ENCODE data around the gene NFATC1.

Gene NFATC1

GRCh38 chr18:79471046-79471445 is 75.3 kb downstream of the NFATC1 start:
- DNase-seq (no peak), ATAC-seq (ENCODE audit: insufficient read depth, low read depth) (no peak)
- TF ChIP-seq EZH2 (IDR thresholded peaks at IDR 0.05; ENCODE audit: borderline replicate concordance, low read depth, low read length, severe bottlenecking) = no peak
- no peak for TF ChIP-seq CTCF (IDR thresholded peaks at IDR 0.05; ENCODE audit: borderline replicate concordance, extremely low read depth, low read length, poor library complexity, severe bottlenecking)
- Histone ChIP-seq H3K4me3 (ENCODE audit: low read depth in 1 of 2, low read length in 2 of 2) (no peak overlapping the region), H3K27ac (ENCODE audit: low read length) (no peak overlapping the region), H3K36me3 (ENCODE audit: insufficient read depth, low read length) (peaks cover 15% of the 10 kb centered on the region), H4K20me1 (ENCODE audit: insufficient read depth, low read length) (no peaks in the 10 kb centered on the region; the same call in 1 of the 2 replicates), H3K9ac (ENCODE audit: low read depth, low read length) (no peak overlapping the region), H3K4me1 (ENCODE audit: insufficient read depth, low read length) (no peaks in the 10 kb centered on the region), H3K79me2 (ENCODE audit: insufficient read depth, low read length) (no peaks in the 10 kb centered on the region), H3K9me3 (ENCODE audit: insufficient read depth, low read length, severe bottlenecking) (no peaks in the 10 kb centered on the region), H2AFZ (ENCODE audit: low read depth, low read length) (no peak overlapping the region), H3K27me3 (ENCODE audit: insufficient read depth, low read length, poor library complexity) (no peaks in the 10 kb centered on the region), H3K4me2 (ENCODE audit: insufficient read depth, low read length) (no peak overlapping the region)

DNA sequence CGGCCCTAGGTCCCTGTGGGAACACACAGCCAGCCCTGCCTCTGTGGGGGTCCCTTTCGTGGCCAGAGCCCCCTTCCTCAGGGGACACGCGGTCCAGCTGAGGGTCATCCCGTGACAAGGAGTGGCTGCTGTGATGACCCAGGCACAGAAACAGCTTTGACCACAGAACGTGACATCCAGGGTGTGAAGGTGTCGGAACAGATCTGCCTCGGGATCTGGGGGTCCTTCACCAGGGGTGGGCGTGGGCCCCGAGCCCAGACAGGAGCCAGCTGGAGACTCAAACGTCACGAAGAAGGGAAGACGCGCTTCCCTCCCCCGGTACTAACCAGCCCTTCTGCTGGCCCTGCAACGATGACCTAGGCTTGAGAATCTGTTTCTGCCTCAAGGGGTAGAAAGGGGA is 75.9 kb downstream of the NFATC1 start:
- Histone ChIP-seq H3K9me3 (ENCODE audit: insufficient read depth, low read length, severe bottlenecking) (no peaks in the 10 kb centered on the region), H4K20me1 (ENCODE audit: insufficient read depth, low read length) (no peaks in the 10 kb centered on the region; the same call in 1 of the 2 replicates), H3K4me2 (ENCODE audit: insufficient read depth, low read length) (no peak overlapping the region), H3K27me3 (ENCODE audit: insufficient read depth, low read length, poor library complexity) (no peaks in the 10 kb centered on the region), H2AFZ (ENCODE audit: low read depth, low read length) (no peak overlapping the region), H3K36me3 (ENCODE audit: insufficient read depth, low read length) (peaks cover 15% of the 10 kb centered on the region), H3K79me2 (ENCODE audit: insufficient read depth, low read length) (no peaks in the 10 kb centered on the region), H3K9ac (ENCODE audit: low read depth, low read length) (no peak overlapping the region), H3K27ac (ENCODE audit: low read length) (no peak overlapping the region), H3K4me3 (ENCODE audit: low read depth in 1 of 2, low read length in 2 of 2) (no peak overlapping the region), H3K4me1 (ENCODE audit: insufficient read depth, low read length) (no peaks in the 10 kb centered on the region)
- TF ChIP-seq CTCF (IDR thresholded peaks at IDR 0.05; ENCODE audit: borderline replicate concordance, extremely low read depth, low read length, poor library complexity, severe bottlenecking) (no peak), EZH2 (IDR thresholded peaks at IDR 0.05; ENCODE audit: borderline replicate concordance, low read depth, low read length, severe bottlenecking) (no peak)
- DNase-seq (no peak), ATAC-seq (ENCODE audit: insufficient read depth, low read depth) (no peak)

DNA sequence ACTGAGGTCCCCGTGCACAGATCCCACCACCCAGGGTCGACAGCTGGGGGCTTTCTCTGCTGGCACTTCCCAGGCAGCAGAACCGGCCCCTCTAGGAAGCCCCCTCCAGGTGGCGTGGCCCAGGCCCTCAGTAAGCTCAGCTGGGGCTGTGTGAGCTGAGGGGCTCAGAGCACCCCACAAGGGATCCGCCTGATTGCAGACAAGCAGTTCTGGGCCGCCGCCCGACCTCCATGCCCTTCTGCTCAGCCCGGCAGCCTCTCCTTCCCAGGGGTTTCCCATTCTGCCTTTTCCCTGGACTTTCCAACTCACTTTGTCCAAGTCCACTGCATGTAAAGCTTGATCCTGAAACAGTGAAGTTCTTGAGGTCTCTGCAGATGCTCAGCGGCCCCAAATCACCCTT is 76.4 kb downstream of the NFATC1 start:
- DNase-seq (no peak), ATAC-seq (ENCODE audit: insufficient read depth, low read depth) (no peak)
- Histone ChIP-seq H3K9me3 (ENCODE audit: insufficient read depth, low read length, severe bottlenecking) (no peaks in the 10 kb centered on the region), H3K4me2 (ENCODE audit: insufficient read depth, low read length) (no peak overlapping the region), H3K27me3 (ENCODE audit: insufficient read depth, low read length, poor library complexity) (no peaks in the 10 kb centered on the region), H3K9ac (ENCODE audit: low read depth, low read length) (no peak overlapping the region), H3K79me2 (ENCODE audit: insufficient read depth, low read length) (no peaks in the 10 kb centered on the region), H3K27ac (ENCODE audit: low read length) (no peak overlapping the region), H4K20me1 (ENCODE audit: insufficient read depth, low read length) (no peaks in the 10 kb centered on the region; the same call in 1 of the 2 replicates), H3K4me1 (ENCODE audit: insufficient read depth, low read length) (no peaks in the 10 kb centered on the region), H3K4me3 (ENCODE audit: low read depth in 1 of 2, low read length in 2 of 2) (no peak overlapping the region), H2AFZ (ENCODE audit: low read depth, low read length) (no peak overlapping the region), H3K36me3 (ENCODE audit: insufficient read depth, low read length) (peaks cover 15% of the 10 kb centered on the region)
- no peak for TF ChIP-seq CTCF (IDR thresholded peaks at IDR 0.05; ENCODE audit: borderline replicate concordance, extremely low read depth, low read length, poor library complexity, severe bottlenecking)
- no peak for TF ChIP-seq EZH2 (IDR thresholded peaks at IDR 0.05; ENCODE audit: borderline replicate concordance, low read depth, low read length, severe bottlenecking)

- Histone ChIP-seq H3K36me3 (ENCODE audit: insufficient read depth, low read length) (peaks cover 11% of the 10 kb centered on the region), H3K27ac (ENCODE audit: low read length) (no peak overlapping the region), H3K4me3 (ENCODE audit: low read depth in 1 of 2, low read length in 2 of 2) (no peak overlapping the region), H3K9me3 (ENCODE audit: insufficient read depth, low read length, severe bottlenecking) (no peaks in the 10 kb centered on the region), H3K9ac (ENCODE audit: low read depth, low read length) (no peak overlapping the region), H4K20me1 (ENCODE audit: insufficient read depth, low read length) (no peaks in the 10 kb centered on the region; the same call in 1 of the 2 replicates), H3K4me1 (ENCODE audit: insufficient read depth, low read length) (no peaks in the 10 kb centered on the region), H2AFZ (ENCODE audit: low read depth, low read length) (no peak overlapping the region), H3K4me2 (ENCODE audit: insufficient read depth, low read length) (no peak overlapping the region), H3K79me2 (ENCODE audit: insufficient read depth, low read length) (no peaks in the 10 kb centered on the region), H3K27me3 (ENCODE audit: insufficient read depth, low read length, poor library complexity) (no peaks in the 10 kb centered on the region)
- no peak for DNase-seq
- ATAC-seq (ENCODE audit: insufficient read depth, low read depth) = no peak
- TF ChIP-seq CTCF (IDR thresholded peaks at IDR 0.05; ENCODE audit: borderline replicate concordance, extremely low read depth, low read length, poor library complexity, severe bottlenecking) = no peak
- TF ChIP-seq EZH2 (IDR thresholded peaks at IDR 0.05; ENCODE audit: borderline replicate concordance, low read depth, low read length, severe bottlenecking) = no peak
Measured at GRCh38 chr18:79472946-79473345, 77.2 kb downstream of the NFATC1 start.

Data from DND-41 (cell line).